MCF 10A (cell line): Measurements from ENCODE around the gene KCNA3. TPM values are rescaled to one million over a fixed set of nuclear protein-coding genes. Genes with fewer than 3 reads are reported as not detected.

Source experiments
- BruUV-seq: library from RNA; stranded (reverse); fragments of 400-500 nt; replicated peaks from 2 replicates; lab custom pipeline; 2021; lab: Mats Ljungman, UMichigan
- CTCF ChIA-PET: fragments of 300-600 bp; sonication (Branson Sonifier 250); formaldehyde crosslinking; extraction: SDS; loops from one replicate; lab custom pipeline; 2021; ENCODE audit warnings: antibody characterized with exemption, inconsistent platforms; lab: Yijun Ruan, JAX
- POLR2A ChIA-PET: fragments of 300-600, 350-650 bp; sonication (Branson Sonifier 250); formaldehyde crosslinking; extraction: SDS; loops from one replicate; lab custom pipeline; 2020; ENCODE audit warnings: antibody characterized with exemption, inconsistent platforms; lab: Yijun Ruan, JAX
- DNase-seq: peaks from one replicate; pipeline ENCODE4 v3.0.0-alpha.2; 2018; ENCODE audit not compliant: unreplicated experiment
- H3K27ac Mint-ChIP-seq: one replicate; pipeline ENCODE4 v1.8.0; 2022; ENCODE audit warnings: mild to moderate bottlenecking, low read depth, mixed read lengths; ENCODE audit not compliant: unreplicated experiment
- H3K27me3 Mint-ChIP-seq: one replicate; pipeline ENCODE4 v1.8.0; 2022; ENCODE audit warnings: mixed read lengths; ENCODE audit not compliant: insufficient read depth, unreplicated experiment
- H3K36me3 Mint-ChIP-seq: one replicate; pipeline ENCODE4 v1.8.0; 2022; ENCODE audit warnings: mild to moderate bottlenecking, moderate library complexity, mixed read lengths; ENCODE audit not compliant: insufficient read depth, unreplicated experiment
- H3K4me1 Mint-ChIP-seq: one replicate; pipeline ENCODE4 v1.8.0; 2022; ENCODE audit warnings: mixed read lengths; ENCODE audit not compliant: insufficient read depth, unreplicated experiment
- H3K4me3 Mint-ChIP-seq: one replicate; pipeline ENCODE4 v1.8.0; 2022; ENCODE audit warnings: mild to moderate bottlenecking, moderate library complexity, mixed read lengths; ENCODE audit not compliant: unreplicated experiment
- H3K9me3 Mint-ChIP-seq: one replicate; pipeline ENCODE4 v1.8.0; 2022; ENCODE audit warnings: mixed read lengths; ENCODE audit not compliant: unreplicated experiment
- intact Hi-C: fragments of 100-400 bp; cut with micrococcal nuclease; formaldehyde crosslinking; loops from 2 replicates; pipeline ENCODE4 v1.14.1; 2022
- total RNA-seq: library from RNA; stranded (reverse); gene quantifications from 2 replicates; pipeline ENCODE4 v1.2.3, GENCODE V29; 2022
- TF ChIP-seq, protein P1 (sequence below): fragments of 200-600 bp; IDR thresholded peaks from one replicate; pipeline ENCODE4 v1.8.0; 2022; ENCODE audit warnings: antibody characterized with exemption, mild to moderate bottlenecking; ENCODE audit not compliant: unreplicated experiment

The KCNA3 gene
- total RNA-seq, 1 experiment from 2014 or later: not detected

- BruUV-seq: no TSS peak
- DNase-seq: no peak
- peaks cover 31% of the 10 kb centered on the region for H3K27me3 Mint-ChIP-seq
- no peak overlapping the region for H3K4me3 Mint-ChIP-seq
- POLR2A ChIA-PET: no interaction called here
- intact Hi-C loops: no loop called here
- CTCF ChIA-PET: no interaction called here
- H3K9me3 Mint-ChIP-seq: no peaks in the 10 kb centered on the region
- TF ChIP-seq, protein P1, sequence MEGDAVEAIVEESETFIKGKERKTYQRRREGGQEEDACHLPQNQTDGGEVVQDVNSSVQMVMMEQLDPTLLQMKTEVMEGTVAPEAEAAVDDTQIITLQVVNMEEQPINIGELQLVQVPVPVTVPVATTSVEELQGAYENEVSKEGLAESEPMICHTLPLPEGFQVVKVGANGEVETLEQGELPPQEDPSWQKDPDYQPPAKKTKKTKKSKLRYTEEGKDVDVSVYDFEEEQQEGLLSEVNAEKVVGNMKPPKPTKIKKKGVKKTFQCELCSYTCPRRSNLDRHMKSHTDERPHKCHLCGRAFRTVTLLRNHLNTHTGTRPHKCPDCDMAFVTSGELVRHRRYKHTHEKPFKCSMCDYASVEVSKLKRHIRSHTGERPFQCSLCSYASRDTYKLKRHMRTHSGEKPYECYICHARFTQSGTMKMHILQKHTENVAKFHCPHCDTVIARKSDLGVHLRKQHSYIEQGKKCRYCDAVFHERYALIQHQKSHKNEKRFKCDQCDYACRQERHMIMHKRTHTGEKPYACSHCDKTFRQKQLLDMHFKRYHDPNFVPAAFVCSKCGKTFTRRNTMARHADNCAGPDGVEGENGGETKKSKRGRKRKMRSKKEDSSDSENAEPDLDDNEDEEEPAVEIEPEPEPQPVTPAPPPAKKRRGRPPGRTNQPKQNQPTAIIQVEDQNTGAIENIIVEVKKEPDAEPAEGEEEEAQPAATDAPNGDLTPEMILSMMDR: no peak
- H3K27ac Mint-ChIP-seq: no peak overlapping the region
- H3K36me3 Mint-ChIP-seq: no peaks in the 10 kb centered on the region
- H3K4me1 Mint-ChIP-seq: no peaks in the 10 kb centered on the region
Observed at GRCh38 chr1:110684491-110684890, 9.8 kb upstream of the KCNA3 start.

GRCh38 chr1:110682898-110683297 lies 8.2 kb upstream of the KCNA3 start:
- intact Hi-C loops: no loop called here
- DNase-seq: no peak
- CTCF ChIA-PET: interaction anchor here (0.7 kb wide), 1 partner anchor 63 kb away, joined by 3 read pairs; no protein-coding TSS in a partner anchor
- POLR2A ChIA-PET: no interaction called here
- Mint-ChIP-seq H3K27ac (no peak overlapping the region), H3K9me3 (no peaks in the 10 kb centered on the region), H3K27me3 (peaks cover 31% of the 10 kb centered on the region), H3K36me3 (no peaks in the 10 kb centered on the region), H3K4me3 (no peak overlapping the region), H3K4me1 (no peaks in the 10 kb centered on the region)
- TF ChIP-seq, protein P1: no peak
- no TSS peak for BruUV-seq

- POLR2A ChIA-PET: no interaction called here
- DNase-seq: no peak
- Mint-ChIP-seq H3K36me3 (no peaks in the 10 kb centered on the region), H3K27me3 (peaks cover 12% of the 10 kb centered on the region), H3K4me3 (no peak overlapping the region), H3K4me1 (no peaks in the 10 kb centered on the region), H3K27ac (no peak overlapping the region), H3K9me3 (no peaks in the 10 kb centered on the region)
- no TSS peak for BruUV-seq
- CTCF ChIA-PET: interaction anchor here (0.7 kb wide), 1 partner anchor 184 kb away, joined by 4 read pairs; no protein-coding TSS in a partner anchor
- intact Hi-C loops: no loop called here
- TF ChIP-seq, protein P1: no peak
Observed at GRCh38 chr1:110680036-110680735, 5.4 kb upstream of the KCNA3 start.

GRCh38 chr1:110677526-110677925 lies 2.8 kb upstream of the KCNA3 start:
- peaks cover 16% of the 10 kb centered on the region for H3K27me3 Mint-ChIP-seq
- intact Hi-C loops: no loop called here
- H3K36me3 Mint-ChIP-seq: no peaks in the 10 kb centered on the region
- no peak for DNase-seq
- no peaks in the 10 kb centered on the region for H3K4me1 Mint-ChIP-seq
- no TSS peak for BruUV-seq
- ChIA-PET POLR2A (interaction anchor here (0.7 kb wide), 1 partner anchor 220 kb away, joined by 3 read pairs; no protein-coding TSS in a partner anchor), CTCF (interaction anchor here (1.0 to 1.6 kb wide), 3 partner anchors 37 to 88 kb away, joined by 3 to 6 read pairs (median 4); no protein-coding TSS in a partner anchor)
- H3K9me3 Mint-ChIP-seq: peaks cover 7% of the 10 kb centered on the region
- TF ChIP-seq, protein P1: no peak
- no peak overlapping the region for H3K4me3 Mint-ChIP-seq
- H3K27ac Mint-ChIP-seq: no peak overlapping the region
